Lower leg skin (tissue), 4 donors: Measurements from ENCODE around the gene MAST3. TPM values are rescaled to one million over a fixed set of nuclear protein-coding genes. Genes with fewer than 3 reads are reported as not detected.
A peak's percentile ranks its signal among the peaks of the same experiment; 100 is the strongest.

Experiments
- DNase-seq, 2 donors: peaks; one replicate each; pipeline ENCODE4 v3.0.0-alpha.2; 2019; ENCODE audit warnings: low spot score in 2 of 2
- H3K4me3 ChIP-seq: fragments of 200-600 bp; sonication (generic); 2 replicates; pipeline ENCODE4 v1.5.1; 2017; ENCODE audit warnings: mild to moderate bottlenecking, low read depth; ENCODE audit not compliant: poor library complexity, severe bottlenecking
- POLR2A ChIP-seq, 2 donors: fragments of 450-650 bp; IDR thresholded peaks; one replicate each; pipeline ENCODE4 v1.6.1; 2016 to 2017; ENCODE audit warnings: antibody characterized with exemption in 2 of 2, mild to moderate bottlenecking in 1 of 2, moderate library complexity in 1 of 2
- WGBS, 2 donors: methylation state at CpG; one replicate each; pipeline ENCODE4 v1.1.5; 2018; 5-methylcytosine and 5-hydroxymethylcytosine counted together
- intact Hi-C: fragments of 100-400 bp; cut with DNase I; formaldehyde crosslinking; loops from one replicate; pipeline ENCODE4 v1.15.0; 2023; ENCODE audit warnings: low total_unique reads
- total RNA-seq, 4 donors: library from RNA; depleted of rRNA; stranded (reverse); fragments of >200 nt; gene quantifications; one replicate each; pipeline ENCODE4 v1.1.0, GENCODE V29; 2016
- TF ChIP-seq, protein P1 (sequence below), 3 donors: fragments of 450-650 bp; IDR thresholded peaks; one replicate each; pipeline ENCODE4 v1.5.1; 2016; ENCODE audit warnings: antibody characterized with exemption in 3 of 3, mild to moderate bottlenecking in 3 of 3, moderate library complexity in 2 of 3

The MAST3 gene
- total RNA-seq, 4 donors from 2014 or later: 12.9 to 19.8 (median 17.0) TPM

DNA sequence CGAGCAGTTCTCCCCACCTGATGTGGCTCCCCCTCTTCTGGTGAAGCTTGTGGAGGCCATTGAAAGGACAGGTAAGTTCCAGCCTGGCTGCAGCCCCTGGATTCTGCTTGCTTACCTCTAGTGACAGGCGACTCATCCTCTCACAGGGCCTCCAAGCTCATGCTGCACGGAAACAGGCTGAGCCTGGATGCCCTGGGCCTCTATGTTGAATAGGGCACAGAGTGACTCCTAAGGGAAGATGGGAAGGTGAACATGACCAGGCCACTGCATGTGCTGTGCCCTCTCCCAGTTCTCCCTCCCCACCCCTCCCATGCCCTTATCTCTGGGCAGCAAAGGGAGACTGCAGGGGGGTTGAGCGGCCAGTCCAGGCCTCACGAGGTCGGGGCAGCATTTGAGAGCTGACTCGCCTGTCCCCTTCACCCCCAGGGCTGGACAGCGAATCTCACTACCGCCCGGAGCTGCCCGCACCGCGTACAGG is 63.0 kb downstream of the MAST3 start:
- TF ChIP-seq, protein P1, sequence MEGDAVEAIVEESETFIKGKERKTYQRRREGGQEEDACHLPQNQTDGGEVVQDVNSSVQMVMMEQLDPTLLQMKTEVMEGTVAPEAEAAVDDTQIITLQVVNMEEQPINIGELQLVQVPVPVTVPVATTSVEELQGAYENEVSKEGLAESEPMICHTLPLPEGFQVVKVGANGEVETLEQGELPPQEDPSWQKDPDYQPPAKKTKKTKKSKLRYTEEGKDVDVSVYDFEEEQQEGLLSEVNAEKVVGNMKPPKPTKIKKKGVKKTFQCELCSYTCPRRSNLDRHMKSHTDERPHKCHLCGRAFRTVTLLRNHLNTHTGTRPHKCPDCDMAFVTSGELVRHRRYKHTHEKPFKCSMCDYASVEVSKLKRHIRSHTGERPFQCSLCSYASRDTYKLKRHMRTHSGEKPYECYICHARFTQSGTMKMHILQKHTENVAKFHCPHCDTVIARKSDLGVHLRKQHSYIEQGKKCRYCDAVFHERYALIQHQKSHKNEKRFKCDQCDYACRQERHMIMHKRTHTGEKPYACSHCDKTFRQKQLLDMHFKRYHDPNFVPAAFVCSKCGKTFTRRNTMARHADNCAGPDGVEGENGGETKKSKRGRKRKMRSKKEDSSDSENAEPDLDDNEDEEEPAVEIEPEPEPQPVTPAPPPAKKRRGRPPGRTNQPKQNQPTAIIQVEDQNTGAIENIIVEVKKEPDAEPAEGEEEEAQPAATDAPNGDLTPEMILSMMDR (IDR thresholded peaks at IDR 0.05): no peak
- TF ChIP-seq POLR2A (IDR thresholded peaks at IDR 0.05): no peak
- intact Hi-C loops: loop anchor here (10.0 kb wide), 1 partner anchor 46 kb away; no protein-coding TSS in a partner anchor
- no peak for DNase-seq
- no peak overlapping the region for H3K4me3 ChIP-seq
- WGBS, 2 donors: 42 to 80% methylated on average over 10 to 11 of the region's 13 CpGs

GRCh38 chr19:18160971-18161635 is 63.5 kb downstream of the MAST3 start:
- DNase-seq: peak in 1 of 2 donors; percentile 94
- intact Hi-C loops: loop anchor here (10.0 kb wide), 1 partner anchor 46 kb away; no protein-coding TSS in a partner anchor
- H3K4me3 ChIP-seq: no peak overlapping the region
- 0% methylated on average over 1 to 43 of the region's 66 CpGs for WGBS, 2 donors
- TF ChIP-seq POLR2A (IDR thresholded peaks at IDR 0.05): no peak
- TF ChIP-seq, protein P1 (IDR thresholded peaks at IDR 0.05): no peak

GRCh38 chr19:18161636-18162002 is 64.0 kb downstream of the MAST3 start:
- intact Hi-C loops: loop anchor here (10.0 kb wide), 1 partner anchor 47 kb away; no protein-coding TSS in a partner anchor
- no peak overlapping the region for H3K4me3 ChIP-seq
- 28 to 32% methylated on average over 18 to 19 of the region's 19 CpGs for WGBS, 2 donors
- DNase-seq: no peak
- no peak for TF ChIP-seq POLR2A (IDR thresholded peaks at IDR 0.05)
- TF ChIP-seq, protein P1 (IDR thresholded peaks at IDR 0.05): no peak

DNA sequence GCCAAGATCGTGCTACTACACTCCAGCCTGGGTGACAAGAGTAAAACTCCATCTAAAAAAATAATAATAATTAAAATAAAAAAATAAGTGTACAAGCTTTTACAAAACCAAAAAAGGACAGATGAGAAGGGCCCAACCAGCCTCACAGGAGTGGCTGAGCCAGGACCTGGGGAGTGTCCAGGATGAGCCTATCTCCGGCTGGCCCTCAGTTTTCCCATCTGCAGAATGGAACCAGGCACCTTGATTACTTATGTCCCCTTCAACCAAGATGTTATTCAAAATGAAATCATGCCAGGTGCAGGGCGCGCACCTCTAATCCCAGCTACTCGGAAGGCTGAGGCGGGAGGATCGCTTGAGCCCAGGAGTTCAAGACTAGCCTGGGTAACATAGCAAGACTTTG is 66.5 kb downstream of the MAST3 start:
- 98 to 99% methylated on average over 7 of the region's 7 CpGs for WGBS, 2 donors
- DNase-seq: no peak
- TF ChIP-seq POLR2A (IDR thresholded peaks at IDR 0.05): no peak
- TF ChIP-seq, protein P1 (IDR thresholded peaks at IDR 0.05): no peak
- intact Hi-C loops: loop anchor here (10.0 kb wide), 1 partner anchor 49 kb away; no protein-coding TSS in a partner anchor
- H3K4me3 ChIP-seq: no peak overlapping the region

DNA sequence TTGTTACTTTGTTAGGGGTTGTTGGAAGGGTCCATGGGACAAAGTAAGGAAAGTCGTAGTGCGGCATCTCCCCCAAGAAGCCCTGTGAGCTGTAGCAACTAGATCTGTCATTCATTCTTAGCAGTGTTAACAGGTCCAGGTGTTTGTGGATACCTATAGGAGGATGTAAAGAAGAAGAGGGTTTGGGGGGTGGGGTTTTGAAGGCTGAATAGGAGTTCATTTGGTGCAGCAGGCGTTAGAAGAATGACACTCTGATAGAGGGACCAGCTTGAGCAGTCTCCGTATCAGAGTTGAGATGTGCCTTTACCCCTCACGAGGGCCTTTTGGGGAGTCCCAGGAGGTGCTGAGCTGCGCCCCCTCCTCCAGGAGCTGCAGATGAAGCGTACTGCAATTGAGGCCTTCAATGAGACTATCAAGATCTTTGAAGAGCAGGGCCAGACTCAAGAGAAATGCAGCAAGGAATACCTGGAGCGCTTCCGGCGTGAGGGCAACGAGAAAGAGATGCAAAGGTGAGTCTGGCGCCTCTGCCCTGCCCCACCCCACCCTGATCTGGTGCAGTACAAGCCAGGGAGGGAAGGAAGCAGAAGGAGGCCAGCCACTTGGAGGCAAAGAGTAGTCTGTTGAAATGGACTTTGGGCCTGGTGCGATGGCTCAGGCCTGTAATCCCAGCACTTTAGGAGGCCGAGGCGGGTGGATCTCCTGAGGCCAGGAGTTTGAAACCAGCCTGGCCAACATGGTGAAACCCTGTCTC is 68.4 kb downstream of the MAST3 start:
- DNase-seq: no peak
- TF ChIP-seq, protein P1 (IDR thresholded peaks at IDR 0.05): no peak
- TF ChIP-seq POLR2A (IDR thresholded peaks at IDR 0.05): no peak
- 94 to 98% methylated on average over 14 to 15 of the region's 15 CpGs for WGBS, 2 donors
- intact Hi-C loops: loop anchor here (10.0 kb wide), 1 partner anchor 51 kb away; no protein-coding TSS in a partner anchor
- H3K4me3 ChIP-seq: no peak overlapping the region
